ENCODE measurements around the gene TMX2.

TMX2 gene

DNA sequence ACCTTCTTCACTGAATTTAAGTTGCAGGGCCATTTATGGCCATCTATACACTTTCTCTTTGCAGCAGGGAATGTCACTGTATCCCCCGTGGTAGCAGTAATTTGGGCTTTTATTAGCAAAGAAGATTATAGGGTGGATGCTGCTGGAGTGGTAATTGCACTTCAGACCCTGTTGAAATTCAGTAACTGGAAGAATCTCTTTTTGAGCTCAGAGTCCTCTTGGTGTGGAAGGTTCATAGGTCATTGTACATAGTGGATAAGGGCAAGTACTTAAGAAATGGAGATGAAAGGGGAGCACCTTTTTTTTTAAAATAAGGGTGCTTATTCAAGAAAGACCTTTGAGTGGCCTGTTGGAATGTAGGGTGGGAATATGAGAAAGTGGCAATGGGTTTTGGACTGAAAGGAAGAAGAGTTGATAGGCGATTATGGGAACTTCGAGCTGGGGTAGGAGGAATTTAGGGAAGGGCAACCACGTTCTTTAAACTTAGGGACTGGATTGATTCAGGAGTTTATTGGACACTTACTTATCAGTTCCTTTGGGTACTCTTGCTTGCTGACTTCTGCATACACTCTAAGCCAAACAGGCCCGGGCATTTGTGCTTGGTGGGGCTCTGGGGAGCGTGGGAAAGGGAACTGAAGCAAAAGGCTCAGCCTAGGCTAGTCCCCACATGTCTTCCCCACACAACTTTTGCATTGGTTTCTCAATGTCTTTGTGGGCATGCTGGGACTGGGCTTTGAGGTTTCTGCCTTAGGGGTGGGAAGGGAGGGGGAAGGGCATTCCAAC is 75.7 kb downstream of the TMX2 start:
- Histone ChIP-seq H3K36me3 (ENCODE audit: control insufficient read depth, insufficient read depth, low read length) (no peaks in the 10 kb centered on the region), H3K4me3 (replicated peaks; ENCODE audit: low read depth, low read length) (no peak overlapping the region), H3K27me3 (replicated peaks; ENCODE audit: control insufficient read depth, insufficient read depth, low read length) (no peaks in the 10 kb centered on the region)
- DNase-seq (ENCODE audit: extremely low read depth, insufficient read length), result no peak
- TF ChIP-seq, protein P1, sequence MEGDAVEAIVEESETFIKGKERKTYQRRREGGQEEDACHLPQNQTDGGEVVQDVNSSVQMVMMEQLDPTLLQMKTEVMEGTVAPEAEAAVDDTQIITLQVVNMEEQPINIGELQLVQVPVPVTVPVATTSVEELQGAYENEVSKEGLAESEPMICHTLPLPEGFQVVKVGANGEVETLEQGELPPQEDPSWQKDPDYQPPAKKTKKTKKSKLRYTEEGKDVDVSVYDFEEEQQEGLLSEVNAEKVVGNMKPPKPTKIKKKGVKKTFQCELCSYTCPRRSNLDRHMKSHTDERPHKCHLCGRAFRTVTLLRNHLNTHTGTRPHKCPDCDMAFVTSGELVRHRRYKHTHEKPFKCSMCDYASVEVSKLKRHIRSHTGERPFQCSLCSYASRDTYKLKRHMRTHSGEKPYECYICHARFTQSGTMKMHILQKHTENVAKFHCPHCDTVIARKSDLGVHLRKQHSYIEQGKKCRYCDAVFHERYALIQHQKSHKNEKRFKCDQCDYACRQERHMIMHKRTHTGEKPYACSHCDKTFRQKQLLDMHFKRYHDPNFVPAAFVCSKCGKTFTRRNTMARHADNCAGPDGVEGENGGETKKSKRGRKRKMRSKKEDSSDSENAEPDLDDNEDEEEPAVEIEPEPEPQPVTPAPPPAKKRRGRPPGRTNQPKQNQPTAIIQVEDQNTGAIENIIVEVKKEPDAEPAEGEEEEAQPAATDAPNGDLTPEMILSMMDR (IDR thresholded peaks at IDR 0.05; ENCODE audit: insufficient read depth, low read length, poor library complexity, severe bottlenecking), result no peak

DNA sequence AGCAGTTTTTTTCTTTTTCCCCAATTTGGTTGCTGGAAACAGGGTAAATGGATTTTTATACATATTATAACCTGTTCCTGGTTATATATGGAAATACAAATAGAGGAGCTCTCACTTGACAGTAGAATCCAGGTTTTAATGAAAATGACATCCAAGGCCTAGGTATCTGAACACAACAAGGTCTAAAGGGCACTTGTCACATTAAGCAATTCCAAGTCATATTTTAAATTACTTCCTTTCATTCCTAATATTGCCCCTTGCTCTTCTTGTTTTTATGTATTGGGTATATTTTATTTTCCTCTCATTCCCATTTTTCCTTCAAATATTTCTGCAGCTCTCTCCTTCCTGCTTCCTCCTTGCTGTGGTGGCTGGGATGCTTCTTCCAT is 76.3 kb downstream of the TMX2 start:
- Histone ChIP-seq H3K27me3 (replicated peaks; ENCODE audit: control insufficient read depth, insufficient read depth, low read length) (no peaks in the 10 kb centered on the region), H3K36me3 (ENCODE audit: control insufficient read depth, insufficient read depth, low read length) (no peaks in the 10 kb centered on the region), H3K4me3 (replicated peaks; ENCODE audit: low read depth, low read length) (no peak overlapping the region)
- TF ChIP-seq, protein P1 (IDR thresholded peaks at IDR 0.05; ENCODE audit: insufficient read depth, low read length, poor library complexity, severe bottlenecking), result no peak
- DNase-seq (ENCODE audit: extremely low read depth, insufficient read length), result no peak
